ENCODE results near the gene CRYBG2.
"Not testable (repeated sequence)": the region's sequence is repeated elsewhere in the genome, so short reads cannot be mapped to it uniquely, and the experiment has no call there.

CRYBG2 gene

GRCh38 chr1:26317146-26317545 lies 36.8 kb downstream of the CRYBG2 start:
- no peak for ATAC-seq
- TF ChIP-seq CSDC2 (CRISPR knock-in tag; IDR thresholded peaks at IDR 0.05) = no peak
- no peak for TF ChIP-seq ZFP30 (CRISPR knock-in tag; IDR thresholded peaks at IDR 0.05)
- no peak for TF ChIP-seq RARB (CRISPR knock-in tag; IDR thresholded peaks at IDR 0.05)

- TF ChIP-seq TSHZ2 (CRISPR knock-in tag; IDR thresholded peaks at IDR 0.05) = no peak
- no peak for TF ChIP-seq ZFP3 (CRISPR knock-in tag; IDR thresholded peaks at IDR 0.05)
- no peak for TF ChIP-seq ZNF8 (CRISPR knock-in tag; IDR thresholded peaks at IDR 0.05)
- no peak for TF ChIP-seq RARB (CRISPR knock-in tag; IDR thresholded peaks at IDR 0.05)
- TF ChIP-seq GLIS3 (CRISPR knock-in tag; IDR thresholded peaks at IDR 0.05) = no peak
- TF ChIP-seq ZNF70 (CRISPR knock-in tag; IDR thresholded peaks at IDR 0.05) = no peak
- TF ChIP-seq ZC3H10 (CRISPR knock-in tag; IDR thresholded peaks at IDR 0.05) = no peak
- no peak for TF ChIP-seq ARNTL (CRISPR knock-in tag; IDR thresholded peaks at IDR 0.05; ENCODE audit: borderline replicate concordance, low read depth)
- no peak for TF ChIP-seq BACH2 (CRISPR knock-in tag; IDR thresholded peaks at IDR 0.05; ENCODE audit: borderline replicate concordance)
- no peak for TF ChIP-seq TOX (CRISPR knock-in tag; IDR thresholded peaks at IDR 0.05; ENCODE audit: borderline replicate concordance)
- no peak for TF ChIP-seq OSR1 (CRISPR knock-in tag; IDR thresholded peaks at IDR 0.05)
- no peak for ATAC-seq
Measured at GRCh38 chr1:26315874-26316850, 37.8 kb downstream of the CRYBG2 start.

GRCh38 chr1:26314501-26314900 lies 39.4 kb downstream of the CRYBG2 start:
- ATAC-seq = no peak
- no peak for TF ChIP-seq PATZ1 (CRISPR knock-in tag; IDR thresholded peaks at IDR 0.05; ENCODE audit: borderline replicate concordance)
- no peak for TF ChIP-seq ZNF70 (CRISPR knock-in tag; IDR thresholded peaks at IDR 0.05)
- TF ChIP-seq OSR1 (CRISPR knock-in tag; IDR thresholded peaks at IDR 0.05) = no peak
- TF ChIP-seq TSHZ2 (CRISPR knock-in tag; IDR thresholded peaks at IDR 0.05) = no peak
- no peak for TF ChIP-seq TOX (CRISPR knock-in tag; IDR thresholded peaks at IDR 0.05; ENCODE audit: borderline replicate concordance)
- TF ChIP-seq ZFP3 (CRISPR knock-in tag; IDR thresholded peaks at IDR 0.05) = no peak
- TF ChIP-seq CSDC2 (CRISPR knock-in tag; IDR thresholded peaks at IDR 0.05) = no peak
- no peak for TF ChIP-seq GLIS3 (CRISPR knock-in tag; IDR thresholded peaks at IDR 0.05)
- TF ChIP-seq TCF4 (CRISPR knock-in tag; IDR thresholded peaks at IDR 0.05; ENCODE audit: borderline replicate concordance) = no peak
- no peak for TF ChIP-seq ZNF565 (CRISPR knock-in tag; conservative IDR thresholded peaks at IDR 0.05; ENCODE audit: low read depth)
- no peak for TF ChIP-seq SNAI2 (CRISPR knock-in tag; IDR thresholded peaks at IDR 0.05)
- no peak for TF ChIP-seq ARNTL (CRISPR knock-in tag; IDR thresholded peaks at IDR 0.05; ENCODE audit: borderline replicate concordance, low read depth)
- TF ChIP-seq CREB5 (CRISPR knock-in tag; IDR thresholded peaks at IDR 0.05; ENCODE audit: low read depth) = no peak
- no peak for TF ChIP-seq PPARA (CRISPR knock-in tag; IDR thresholded peaks at IDR 0.05; ENCODE audit: borderline replicate concordance)
- no peak for TF ChIP-seq ZFP30 (CRISPR knock-in tag; IDR thresholded peaks at IDR 0.05)
- TF ChIP-seq ZC3H10 (CRISPR knock-in tag; IDR thresholded peaks at IDR 0.05) = no peak
- no peak for TF ChIP-seq CSRNP3 (CRISPR knock-in tag; IDR thresholded peaks at IDR 0.05)
- no peak for TF ChIP-seq POU6F1 (CRISPR knock-in tag; IDR thresholded peaks at IDR 0.05; ENCODE audit: borderline replicate concordance, low read depth)
- TF ChIP-seq BACH2 (CRISPR knock-in tag; IDR thresholded peaks at IDR 0.05; ENCODE audit: borderline replicate concordance) = no peak
- no peak for TF ChIP-seq ZNF8 (CRISPR knock-in tag; IDR thresholded peaks at IDR 0.05)

- not testable (repeated sequence) for ATAC-seq
Measured at GRCh38 chr1:26307966-26308899, 45.7 kb downstream of the CRYBG2 start.

Measured in SK-N-SH treated with all-trans-retinoic acid at 6 μM for 48 hours (cell line).